RPMI8226 (cell line): ENCODE data around the gene ZNF778.
"Not testable (repeated sequence)": the region's sequence is repeated elsewhere in the genome, so short reads cannot be mapped to it uniquely, and the experiment has no call there.

Experiments
- DNase-seq: peaks from one replicate; pipeline ENCODE4 v3.0.0-alpha.2; 2015

The ZNF778 gene

DNA sequence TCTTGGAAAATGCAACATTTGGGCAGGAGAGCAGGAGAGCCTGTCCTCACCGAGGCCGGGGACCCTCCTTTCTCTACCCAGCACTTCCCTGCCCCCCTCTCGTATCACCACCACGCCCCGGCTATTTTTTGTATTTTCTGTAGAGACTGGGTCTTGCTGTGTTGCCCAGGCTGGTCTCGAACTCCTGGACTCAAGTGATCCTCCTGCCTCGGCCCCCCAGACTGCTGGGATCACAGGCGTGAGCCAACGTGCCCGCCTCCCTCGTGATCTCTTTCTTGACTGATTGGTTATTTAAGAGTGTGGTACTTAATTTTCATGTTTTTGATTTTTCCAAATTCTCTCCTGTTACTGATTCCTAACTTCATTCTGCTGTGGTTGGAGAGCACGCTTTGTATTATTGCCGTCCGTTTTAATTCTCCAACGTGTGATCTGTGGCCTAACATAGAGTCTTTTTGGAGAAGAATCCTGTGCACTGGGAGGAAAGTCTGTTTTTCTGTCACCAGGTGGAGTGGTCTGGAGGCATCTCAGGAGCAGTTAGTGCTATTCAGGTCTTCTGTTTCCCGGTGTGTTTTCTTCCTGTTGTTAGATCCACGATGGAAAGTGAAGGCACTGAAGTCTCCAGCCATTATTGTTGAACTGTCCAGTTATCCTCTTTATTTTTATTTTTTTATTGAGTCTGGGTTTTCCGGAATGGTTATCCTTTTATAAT is 40.4 kb downstream of the ZNF778 start:
- DNase-seq = no peak

DNA sequence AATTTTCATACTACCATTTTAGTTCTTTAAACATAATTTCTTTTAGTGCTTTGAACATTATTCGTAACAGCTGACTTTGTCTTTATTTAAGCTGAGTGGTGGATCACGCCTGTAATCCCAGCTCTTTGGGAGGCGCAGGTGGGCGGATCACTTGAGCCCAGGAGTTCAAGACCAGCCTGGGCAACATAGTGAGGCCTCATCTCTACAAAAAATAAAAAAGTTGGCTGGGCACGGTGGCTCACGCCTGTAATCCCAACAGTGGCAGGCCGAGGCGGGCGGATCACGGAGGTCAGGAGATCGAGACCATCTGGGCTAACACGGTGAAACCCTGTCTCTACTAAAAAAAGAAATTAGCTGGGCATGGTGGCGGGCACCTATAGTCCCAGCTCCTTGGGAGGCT is 42.4 kb downstream of the ZNF778 start:
- DNase-seq = not testable (repeated sequence)

DNA sequence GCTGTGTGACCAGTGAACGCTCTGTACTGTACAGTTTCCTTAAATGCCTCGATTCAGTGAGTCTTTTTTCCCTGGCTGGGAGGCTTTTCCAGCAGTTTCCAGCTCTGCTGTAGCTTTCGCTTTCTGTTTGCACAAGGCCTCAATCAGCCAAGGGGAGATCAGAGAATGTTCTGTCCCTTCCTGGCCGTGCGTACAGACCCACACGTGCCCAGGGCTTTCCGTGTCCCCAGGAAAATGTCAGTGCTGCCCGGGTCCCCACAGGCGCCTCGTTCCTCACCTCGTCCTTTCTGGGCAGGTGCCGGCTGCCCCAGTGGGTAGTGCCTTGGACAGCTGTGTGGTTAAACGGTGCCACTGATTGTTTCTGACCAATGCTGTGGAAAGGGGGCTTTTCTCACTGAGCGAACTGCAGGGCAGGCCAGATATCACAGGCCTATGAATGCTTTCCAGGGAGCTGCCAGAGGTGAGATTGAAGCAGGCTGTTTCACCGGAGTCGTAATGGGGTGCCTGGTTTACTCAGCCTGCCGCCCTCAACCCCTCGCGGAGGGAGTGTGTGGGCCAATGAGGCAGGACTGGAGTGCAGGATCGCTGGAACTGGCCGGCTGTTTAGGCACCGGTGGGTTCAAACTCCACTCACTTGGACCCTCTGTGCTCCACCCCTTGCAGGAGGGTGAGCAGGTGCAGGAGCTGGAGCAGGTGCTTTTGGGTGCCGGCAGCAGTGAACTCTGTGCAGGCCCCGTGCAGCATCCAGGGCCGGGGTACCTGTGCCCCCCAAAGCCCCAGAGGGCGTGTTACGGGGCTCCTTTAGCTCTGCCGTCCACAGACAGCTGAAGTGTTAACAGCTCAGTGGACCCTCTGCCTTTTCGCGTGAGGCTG is 44.4 kb downstream of the ZNF778 start:
- no peak for DNase-seq

DNA sequence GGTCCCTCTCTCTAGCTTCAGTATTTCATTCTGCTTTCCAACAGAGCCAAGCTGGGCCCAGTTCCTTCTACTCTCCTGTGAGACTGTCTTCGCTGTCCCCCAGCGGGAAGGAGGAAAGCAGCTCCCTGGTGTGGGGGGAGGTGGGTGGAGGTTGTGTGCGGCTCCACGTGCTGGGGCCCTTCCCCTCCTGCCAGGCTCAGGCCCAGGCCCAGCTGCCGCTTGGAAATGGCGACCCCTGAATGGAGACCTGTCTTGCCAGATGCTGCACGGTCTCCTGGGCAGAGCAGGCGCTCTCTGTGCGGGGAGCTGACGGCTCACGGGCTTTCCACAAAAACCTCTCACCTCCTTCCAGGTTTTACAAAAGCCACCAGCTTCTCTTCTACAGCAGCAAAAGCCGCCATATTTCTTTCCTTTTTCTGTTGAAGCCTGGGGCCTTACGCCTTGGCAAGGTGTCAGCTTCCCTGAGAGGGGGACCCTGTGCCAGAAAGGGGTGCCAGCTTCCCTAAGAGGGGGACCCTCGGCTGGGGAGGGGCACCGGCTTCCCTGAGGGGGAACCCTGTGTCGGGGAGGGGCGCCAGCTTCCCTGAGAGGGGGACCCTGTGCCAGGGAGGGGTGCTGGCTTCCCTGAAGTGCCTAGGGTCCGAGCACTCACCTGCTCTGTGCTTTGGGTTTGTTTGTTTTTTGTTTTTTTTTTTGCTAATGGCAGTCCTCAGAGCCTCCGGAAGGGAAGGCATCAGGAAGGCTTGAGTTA is 47.5 kb downstream of the ZNF778 start:
- DNase-seq = no peak

DNA sequence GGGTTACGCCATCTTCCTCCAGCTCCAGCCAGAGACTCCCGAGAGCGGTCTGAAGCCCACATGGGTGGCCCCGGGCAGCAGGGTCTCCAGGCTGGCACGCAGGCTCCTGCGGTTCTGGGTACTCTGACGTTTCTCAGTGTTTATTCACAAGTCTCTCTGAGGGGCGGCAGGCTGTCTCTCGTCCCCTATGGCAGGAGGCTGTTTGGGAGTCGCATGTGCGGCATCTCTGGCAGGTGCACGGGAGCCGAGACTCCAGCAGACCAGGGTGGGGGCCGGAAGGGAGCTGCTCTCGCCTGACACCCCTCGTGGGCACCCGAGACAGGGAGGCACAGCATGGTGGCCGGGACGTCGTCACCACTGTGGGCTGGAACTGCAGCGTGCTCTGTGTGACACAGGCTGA is 48.1 kb downstream of the ZNF778 start:
- no peak for DNase-seq

DNA sequence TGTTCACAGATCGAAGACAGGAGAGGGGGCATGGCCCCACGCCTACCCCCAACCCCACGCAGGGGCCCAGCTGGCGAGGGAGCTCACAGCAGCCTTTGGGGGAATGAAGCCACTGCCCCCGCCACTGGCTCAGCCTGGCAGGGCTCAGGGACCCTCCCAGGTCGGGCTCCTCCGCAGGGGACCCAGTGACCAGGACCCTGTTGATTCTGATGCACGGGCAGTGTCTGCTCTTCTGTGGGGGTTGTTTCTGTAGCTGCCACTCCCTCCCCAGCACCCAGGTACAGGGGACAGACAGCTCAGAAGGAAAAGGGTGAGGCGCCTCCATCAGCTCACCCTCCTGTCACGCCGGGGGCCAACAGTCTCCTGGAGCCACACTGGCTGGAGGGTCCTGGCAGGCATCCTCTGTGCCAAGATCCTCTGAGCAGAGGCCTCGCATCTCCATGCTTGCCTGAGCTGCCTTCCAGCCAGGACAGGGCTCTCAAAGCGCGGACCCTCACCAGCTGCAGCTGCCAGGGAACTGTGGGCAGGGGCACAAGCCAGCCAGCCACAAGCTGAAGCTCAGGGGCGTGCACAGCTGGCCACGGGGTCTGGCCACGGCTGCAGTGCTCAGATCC is 49.1 kb downstream of the ZNF778 start:
- no peak for DNase-seq

DNA sequence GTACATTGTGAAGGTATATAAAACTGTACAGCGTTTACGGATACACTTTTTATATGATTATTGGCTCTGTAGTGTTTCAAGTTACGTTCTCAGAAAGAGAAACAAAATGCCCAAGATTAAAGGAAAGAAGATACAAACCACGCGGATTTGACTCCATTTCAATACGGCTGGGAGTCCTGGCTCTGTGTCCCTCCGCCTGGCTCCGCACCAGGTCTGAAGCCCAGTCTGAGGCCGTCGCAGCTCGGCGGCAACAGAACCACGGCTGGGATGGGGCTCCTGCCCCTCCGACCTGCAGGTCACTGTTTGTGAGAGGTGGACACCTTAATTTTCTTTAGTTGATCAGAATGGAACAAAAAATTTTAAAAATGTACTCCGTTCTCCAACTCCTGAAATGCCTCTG is 50.2 kb downstream of the ZNF778 start:
- DNase-seq = not testable (repeated sequence)

DNA sequence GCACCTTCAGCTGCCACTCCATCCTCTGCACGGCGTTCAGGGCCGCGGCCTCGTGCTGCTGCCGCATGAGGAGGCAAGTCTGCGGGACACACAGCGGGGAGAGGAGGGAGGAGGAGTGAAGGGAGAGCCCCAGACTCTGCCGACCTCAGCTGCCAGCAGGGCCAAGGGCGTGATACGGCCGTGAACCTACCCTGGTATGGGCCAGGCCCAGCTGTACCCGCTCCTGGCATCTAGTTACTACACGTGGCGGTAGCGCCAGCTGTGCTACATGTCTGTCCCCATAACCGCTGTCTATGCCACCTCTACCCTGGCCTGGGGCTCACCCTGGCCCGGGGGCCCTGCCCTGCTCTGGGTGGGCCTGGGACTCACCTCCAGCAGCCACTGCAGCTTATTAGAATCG is 51.1 kb downstream of the ZNF778 start:
- DNase-seq = no peak

DNA sequence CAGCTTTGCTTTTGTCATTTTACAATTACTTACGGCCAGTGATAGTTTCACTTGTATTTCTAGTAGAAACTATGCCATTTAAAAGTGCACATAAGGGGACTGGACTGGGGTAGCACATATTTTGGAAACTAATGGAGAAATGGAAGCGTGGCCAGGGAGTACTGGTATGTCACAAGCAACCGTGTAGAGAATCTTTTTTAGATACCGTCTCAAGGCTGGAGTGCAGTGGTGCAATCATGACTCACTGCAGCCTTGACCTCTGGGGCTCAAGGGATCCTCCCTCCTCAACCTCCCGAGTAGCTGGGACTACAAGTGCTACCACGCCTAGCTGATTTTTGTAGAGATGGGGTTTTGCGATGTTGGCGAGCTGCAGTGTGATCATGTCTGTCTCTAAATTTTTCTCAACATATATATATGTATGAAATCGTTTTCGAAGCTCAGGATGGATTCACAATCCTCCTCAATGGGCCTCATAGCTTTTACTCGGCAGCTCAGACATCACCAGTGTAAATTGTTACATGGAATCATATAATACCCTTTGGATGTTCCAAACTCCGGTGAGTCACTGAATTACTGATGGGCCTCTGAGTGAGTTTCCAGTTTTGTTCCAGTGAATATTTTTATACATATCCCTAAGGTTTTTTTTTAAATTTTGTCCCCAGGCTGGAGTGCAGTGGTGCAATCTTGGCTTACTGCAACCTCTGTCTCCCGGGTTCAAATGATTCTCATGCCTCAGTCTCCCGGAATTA is 51.7 kb downstream of the ZNF778 start:
- DNase-seq = no peak

DNA sequence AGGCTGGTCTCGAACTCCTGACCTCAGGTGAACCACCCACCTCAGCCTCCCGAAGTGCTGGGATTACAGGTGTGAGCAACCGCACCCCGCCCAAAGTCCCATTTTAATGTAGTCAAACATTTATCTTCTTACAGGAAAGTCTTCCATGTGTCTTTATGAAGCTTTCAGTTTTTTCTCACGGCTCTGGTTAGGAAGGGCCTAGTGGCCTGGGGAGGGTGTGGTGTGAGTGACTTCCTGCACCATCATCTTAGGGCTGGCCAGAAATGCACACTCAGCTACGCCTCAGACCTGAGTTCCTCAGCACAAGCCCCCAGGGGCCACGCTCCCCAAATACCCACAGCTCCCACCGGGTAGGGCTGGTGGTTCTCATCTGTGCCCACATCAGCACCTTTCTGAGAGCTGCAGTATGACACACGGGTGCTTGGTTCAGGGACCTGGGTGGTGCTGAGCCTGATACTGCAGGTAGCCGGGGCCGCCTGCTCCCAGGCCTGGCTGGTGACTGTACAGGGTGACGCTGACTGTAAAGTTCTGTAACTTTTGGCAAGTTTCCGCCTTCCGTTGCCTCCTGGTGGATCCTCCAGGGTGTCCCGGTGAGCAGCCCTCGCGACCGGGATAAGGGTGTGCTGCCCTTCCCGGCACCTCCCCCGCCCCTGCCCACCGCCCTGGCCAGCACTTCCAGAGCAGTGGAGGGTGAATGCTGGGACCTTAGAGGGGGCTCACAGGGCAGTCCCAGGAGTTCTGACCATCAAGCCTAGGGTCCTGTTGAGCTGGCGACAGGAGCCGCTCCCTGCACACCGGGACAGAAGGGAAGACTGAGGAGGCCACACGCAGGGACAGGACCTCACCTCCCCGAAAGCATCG is 52.5 kb downstream of the ZNF778 start:
- no peak for DNase-seq

DNA sequence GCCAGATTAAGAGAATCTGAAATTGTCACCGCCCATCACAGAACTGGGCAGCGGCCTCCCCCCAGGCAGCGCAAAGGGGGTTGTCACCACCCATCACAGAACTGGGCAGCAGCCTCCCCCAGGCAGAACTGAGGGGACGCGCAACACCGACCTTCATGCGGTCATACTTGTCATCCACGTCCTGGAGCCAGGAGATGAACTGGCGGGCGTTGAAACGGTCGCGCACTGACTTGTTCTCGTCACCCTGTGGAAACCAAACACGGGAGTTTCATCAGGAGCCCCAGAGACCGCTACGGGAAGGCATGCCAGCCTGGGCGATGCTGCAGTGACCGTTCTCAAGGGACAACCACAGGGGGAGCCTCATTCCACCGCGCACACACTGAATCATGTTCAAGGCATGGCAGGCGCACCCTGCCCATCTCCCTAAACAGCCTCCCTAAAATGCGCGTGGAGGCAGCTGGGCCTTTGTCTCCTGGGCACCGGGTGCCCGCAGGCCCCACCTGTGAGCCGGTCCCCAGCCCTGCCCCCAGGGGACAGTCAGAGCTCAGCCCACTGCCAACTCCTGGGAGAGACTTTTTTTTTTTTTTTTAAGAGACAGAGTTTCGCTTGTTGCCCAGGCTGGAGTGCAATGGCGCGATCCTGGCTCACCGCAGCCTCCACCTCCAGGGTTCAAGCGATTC is 53.3 kb downstream of the ZNF778 start:
- DNase-seq = no peak

DNA sequence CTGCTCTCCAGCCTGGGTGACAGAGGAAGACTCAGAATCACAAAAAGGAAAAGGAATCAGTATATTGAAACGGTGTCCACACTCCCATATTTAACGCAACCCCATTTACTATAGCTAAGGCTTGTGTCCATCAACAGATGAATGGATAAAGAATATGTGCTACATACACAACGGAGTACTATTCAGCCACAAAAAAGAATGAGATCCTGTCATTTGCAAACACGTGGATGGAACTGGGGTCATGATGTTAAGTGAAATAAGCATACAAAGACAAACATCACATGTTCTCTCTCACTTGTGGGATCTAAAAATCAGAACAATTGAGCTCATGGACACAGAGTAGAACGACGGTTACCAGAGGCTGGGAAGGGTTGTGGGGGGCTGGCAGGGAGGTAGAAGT is 55.1 kb downstream of the ZNF778 start:
- no peak for DNase-seq

DNA sequence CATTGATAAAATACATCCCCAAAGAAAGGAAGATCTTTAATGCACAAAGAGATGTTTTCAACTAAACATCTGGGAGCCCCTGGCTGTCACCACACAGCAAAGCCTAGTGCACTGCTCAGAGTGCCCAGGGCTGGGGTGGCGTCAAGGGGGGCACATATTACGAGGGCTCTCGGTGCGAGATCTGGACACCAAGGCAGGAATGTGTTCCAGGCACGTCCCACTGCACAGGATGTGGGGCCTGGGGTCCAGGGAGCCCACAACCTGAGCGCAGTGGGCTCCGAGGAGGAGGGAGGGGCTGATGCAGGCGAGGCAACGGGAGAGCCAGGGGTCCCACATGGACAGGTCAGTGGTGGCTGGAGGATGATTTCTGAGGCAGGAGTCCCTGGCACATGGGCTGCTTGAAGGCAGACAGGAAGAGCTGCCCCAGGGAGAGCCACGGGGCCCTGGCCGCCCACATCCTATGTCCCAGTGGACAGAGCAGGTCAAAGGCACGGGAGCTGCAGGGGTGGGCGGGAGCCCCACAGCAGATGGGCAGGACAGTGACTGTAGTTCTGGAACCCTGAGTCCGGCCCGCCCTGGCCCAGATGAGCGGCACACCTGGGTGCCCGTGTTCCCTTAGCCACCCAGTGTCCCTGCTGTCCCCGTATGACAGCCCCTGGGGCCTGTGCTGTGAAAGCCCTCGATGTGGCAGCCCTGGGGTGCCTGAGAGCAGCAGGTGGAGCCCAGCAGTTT is 56.4 kb downstream of the ZNF778 start:
- DNase-seq = no peak

DNA sequence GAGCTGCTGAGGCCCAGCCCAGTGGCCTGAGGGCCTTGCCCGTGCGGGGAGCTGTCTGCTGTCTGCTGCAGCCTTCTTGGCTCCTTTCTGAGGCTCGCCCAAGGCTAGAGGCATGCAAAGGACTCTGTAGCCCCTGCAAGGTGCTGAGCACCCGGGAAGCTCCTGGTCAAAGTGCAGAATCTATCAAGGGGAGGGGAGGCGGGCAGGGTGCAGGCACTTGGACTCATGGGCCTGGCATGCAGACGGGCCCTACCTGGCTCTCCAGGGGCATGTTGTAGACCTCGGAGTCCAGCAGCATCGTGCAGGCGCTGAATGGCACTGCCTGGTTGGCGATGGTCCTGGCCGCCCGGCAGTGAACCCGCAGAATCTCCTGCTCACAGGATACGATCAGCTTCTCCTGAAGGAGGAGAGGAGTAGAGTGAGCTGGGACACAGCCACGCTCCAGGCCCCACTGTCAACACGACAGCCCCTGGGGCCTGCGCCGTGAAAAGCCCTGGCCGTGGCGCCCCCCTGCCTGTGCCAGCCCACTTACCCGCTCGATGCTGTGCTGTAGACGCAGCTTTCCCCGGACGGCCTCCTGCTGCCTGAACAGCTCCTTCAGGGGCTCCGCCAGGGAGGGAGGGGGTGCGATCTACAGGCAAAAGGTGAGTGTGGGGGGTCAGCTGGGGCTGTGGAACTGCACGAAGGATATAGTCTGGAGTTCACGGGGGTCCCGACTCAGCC is 57.2 kb downstream of the ZNF778 start:
- no peak for DNase-seq

DNA sequence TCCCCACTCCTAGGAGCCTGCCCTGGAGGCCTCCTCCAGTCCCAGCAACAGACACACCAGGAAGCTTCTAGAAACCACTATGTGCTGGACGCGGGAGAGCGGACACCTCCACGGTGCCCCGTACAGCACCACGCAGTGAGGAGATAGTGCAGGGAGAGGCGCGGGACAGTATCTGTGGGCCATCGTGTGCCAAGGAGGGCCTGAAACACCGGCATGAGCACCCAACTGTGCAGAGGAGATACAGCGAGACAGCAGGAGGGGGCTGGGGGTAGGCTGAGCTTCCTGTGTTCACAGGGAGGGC is 57.7 kb downstream of the ZNF778 start:
- no peak for DNase-seq

DNA sequence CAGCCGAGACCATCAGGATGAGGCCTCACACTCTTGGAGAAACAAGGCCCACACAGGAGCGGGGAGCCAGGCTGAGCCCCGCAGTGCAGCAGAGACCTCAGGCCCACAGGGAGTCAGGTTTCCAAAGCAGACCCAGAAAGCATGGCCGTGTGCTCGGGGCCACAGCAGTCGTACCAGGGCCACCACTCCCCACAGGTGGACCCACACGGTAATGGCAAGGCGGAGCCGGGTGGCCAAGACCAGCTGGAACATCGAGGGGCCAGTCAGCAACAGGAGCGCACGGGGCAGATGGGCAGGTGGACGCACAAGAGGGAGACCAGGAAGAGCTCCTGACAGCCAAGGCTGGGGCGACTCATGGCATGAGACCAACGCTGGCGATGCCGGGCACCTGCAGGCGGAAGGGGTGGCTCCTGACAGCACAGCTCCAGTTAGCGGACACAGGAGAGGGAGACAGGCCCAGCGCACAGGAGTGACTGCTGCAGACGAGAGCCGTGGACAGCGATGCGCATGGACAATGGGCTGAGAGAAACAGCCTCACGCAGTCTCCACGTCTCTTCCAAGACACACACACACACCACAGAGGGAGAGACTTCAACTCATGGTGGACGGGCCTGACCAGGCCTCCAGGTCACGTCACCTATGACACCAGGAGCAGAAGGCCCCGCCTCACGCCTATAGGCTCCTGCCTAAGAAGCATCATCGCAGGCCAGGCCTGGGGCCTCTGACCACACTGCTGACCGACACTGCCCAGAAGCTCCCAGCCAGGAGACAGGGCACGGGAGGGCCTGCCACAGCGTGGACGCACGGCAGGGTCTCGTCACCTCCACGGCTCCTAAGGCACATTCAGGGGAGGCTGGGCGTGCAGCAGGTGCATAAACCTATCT is 58.6 kb downstream of the ZNF778 start:
- no peak for DNase-seq

DNA sequence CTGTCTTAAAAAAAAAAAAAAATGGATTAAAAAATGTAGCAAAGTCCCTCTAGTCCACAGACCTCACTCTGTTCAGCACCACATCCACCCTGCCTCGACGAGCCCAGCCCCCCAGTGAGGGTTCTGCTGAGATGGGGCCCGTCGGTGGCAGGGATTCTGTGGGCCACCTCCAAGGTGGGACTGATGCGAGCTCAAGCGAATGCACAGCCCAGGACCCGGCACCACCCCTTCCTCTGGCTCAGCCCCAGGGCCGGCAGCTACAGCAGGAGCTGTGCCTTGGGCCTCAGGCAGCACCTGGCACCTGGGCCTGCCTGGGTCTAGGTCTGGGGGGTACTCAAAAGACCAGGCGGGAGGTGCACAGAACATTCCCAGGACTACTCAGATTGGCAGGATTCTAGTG is 59.5 kb downstream of the ZNF778 start:
- DNase-seq = no peak

DNA sequence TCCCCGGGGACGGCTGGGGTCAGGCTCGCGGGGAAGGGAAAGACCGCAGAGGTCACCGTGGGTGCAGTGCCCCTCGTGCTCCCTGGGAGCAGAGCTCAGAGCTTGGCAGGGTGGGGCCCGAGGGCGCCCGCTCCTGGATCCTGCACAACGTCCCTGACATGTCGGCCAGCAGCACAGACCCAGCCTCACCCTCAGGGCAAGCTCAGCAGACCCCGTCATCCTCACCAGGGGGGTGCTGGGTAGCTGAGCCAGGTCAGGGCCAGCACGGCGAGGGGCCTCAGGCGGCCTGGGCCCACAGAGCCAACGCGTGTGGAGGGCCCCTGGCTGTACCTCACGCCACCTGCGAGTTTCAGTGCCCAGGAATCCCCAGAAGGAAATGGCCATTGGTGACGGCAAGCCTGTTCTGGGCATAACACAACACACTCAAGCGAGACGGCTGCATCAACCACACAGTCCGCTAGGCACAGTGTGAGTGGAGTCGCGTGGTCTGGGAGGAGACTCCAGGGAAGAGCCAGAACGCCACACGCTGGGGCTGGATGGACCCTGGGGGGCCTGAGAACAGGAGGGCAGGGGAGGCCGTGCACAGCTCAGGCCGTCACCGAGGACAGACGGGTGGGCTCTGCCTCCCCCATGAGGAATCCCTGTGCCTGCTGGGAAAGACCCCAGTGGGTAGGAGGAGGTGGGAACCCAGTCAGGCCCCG is 60.3 kb downstream of the ZNF778 start:
- DNase-seq = no peak
